ENCODE data around the gene SLC30A2.

SLC30A2 gene

GRCh38 chr1:26015358-26015757, 30.6 kb downstream of the SLC30A2 start:
- Histone ChIP-seq H3K4me1 (ENCODE audit: low read length) (no peaks in the 10 kb centered on the region), H3K27ac (ENCODE audit: low read length) (no peak overlapping the region), H3K79me2 (ENCODE audit: low read length) (no peaks in the 10 kb centered on the region), H3K4me2 (ENCODE audit: low read length) (no peak overlapping the region), H3K9me3 (ENCODE audit: insufficient read depth, low read length) (no peaks in the 10 kb centered on the region), H3K36me3 (replicated peaks; ENCODE audit: low read depth, low read length) (no peaks in the 10 kb centered on the region), H4K20me1 (ENCODE audit: insufficient read depth, low read length) (no peaks in the 10 kb centered on the region), H3K27me3 (ENCODE audit: low read depth, low read length) (no peaks in the 10 kb centered on the region), H2AFZ (ENCODE audit: low read depth, low read length) (no peak overlapping the region), H3K4me3 (ENCODE audit: low read length) (no peak overlapping the region), H3K9ac (ENCODE audit: low read length) (no peak overlapping the region)
- TF ChIP-seq, protein P1, sequence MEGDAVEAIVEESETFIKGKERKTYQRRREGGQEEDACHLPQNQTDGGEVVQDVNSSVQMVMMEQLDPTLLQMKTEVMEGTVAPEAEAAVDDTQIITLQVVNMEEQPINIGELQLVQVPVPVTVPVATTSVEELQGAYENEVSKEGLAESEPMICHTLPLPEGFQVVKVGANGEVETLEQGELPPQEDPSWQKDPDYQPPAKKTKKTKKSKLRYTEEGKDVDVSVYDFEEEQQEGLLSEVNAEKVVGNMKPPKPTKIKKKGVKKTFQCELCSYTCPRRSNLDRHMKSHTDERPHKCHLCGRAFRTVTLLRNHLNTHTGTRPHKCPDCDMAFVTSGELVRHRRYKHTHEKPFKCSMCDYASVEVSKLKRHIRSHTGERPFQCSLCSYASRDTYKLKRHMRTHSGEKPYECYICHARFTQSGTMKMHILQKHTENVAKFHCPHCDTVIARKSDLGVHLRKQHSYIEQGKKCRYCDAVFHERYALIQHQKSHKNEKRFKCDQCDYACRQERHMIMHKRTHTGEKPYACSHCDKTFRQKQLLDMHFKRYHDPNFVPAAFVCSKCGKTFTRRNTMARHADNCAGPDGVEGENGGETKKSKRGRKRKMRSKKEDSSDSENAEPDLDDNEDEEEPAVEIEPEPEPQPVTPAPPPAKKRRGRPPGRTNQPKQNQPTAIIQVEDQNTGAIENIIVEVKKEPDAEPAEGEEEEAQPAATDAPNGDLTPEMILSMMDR (IDR thresholded peaks at IDR 0.05; ENCODE audit: low read depth, low read length): no peak
- TF ChIP-seq EZH2phosphoT487 (IDR thresholded peaks at IDR 0.05; ENCODE audit: low read depth): no peak

DNA sequence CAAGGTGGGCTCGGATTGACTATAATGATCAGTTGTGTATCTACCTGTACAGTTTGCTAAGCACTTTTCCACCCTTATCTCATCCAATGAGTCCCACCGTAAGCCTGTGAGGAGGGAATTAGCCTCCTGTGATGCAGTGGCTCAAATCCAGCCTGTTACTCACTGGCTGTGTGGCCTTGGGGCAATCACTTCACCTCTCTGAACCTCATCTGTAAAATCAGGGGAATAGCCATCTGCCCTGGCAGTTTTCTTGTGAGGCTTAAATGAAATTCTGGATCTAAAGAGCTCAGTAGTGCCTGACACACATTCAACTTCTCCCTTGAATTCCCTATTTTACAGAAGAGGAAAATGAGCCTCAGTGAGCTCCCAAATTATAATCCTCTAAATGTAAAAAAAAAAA, 31.7 kb downstream of the SLC30A2 start:
- H3K4me3 ChIP-seq (ENCODE audit: low read length): no peak overlapping the region
- no peaks in the 10 kb centered on the region for H4K20me1 ChIP-seq (ENCODE audit: insufficient read depth, low read length)
- no peaks in the 10 kb centered on the region for H3K9me3 ChIP-seq (ENCODE audit: insufficient read depth, low read length)
- H3K9ac ChIP-seq (ENCODE audit: low read length): no peak overlapping the region
- no peak overlapping the region for H3K4me2 ChIP-seq (ENCODE audit: low read length)
- H3K4me1 ChIP-seq (ENCODE audit: low read length): no peaks in the 10 kb centered on the region
- H3K79me2 ChIP-seq (ENCODE audit: low read length): no peaks in the 10 kb centered on the region
- no peak overlapping the region for H3K27ac ChIP-seq (ENCODE audit: low read length)
- H3K27me3 ChIP-seq (ENCODE audit: low read depth, low read length): no peaks in the 10 kb centered on the region
- H2AFZ ChIP-seq (ENCODE audit: low read depth, low read length): no peak overlapping the region
- TF ChIP-seq EZH2phosphoT487 (IDR thresholded peaks at IDR 0.05; ENCODE audit: low read depth): no peak
- TF ChIP-seq, protein P1 (IDR thresholded peaks at IDR 0.05; ENCODE audit: low read depth, low read length): no peak
- no peaks in the 10 kb centered on the region for H3K36me3 ChIP-seq (replicated peaks; ENCODE audit: low read depth, low read length)

GRCh38 chr1:26012864-26013263, 33.1 kb downstream of the SLC30A2 start:
- TF ChIP-seq, protein P1 (IDR thresholded peaks at IDR 0.05; ENCODE audit: low read depth, low read length): no peak
- TF ChIP-seq EZH2phosphoT487 (IDR thresholded peaks at IDR 0.05; ENCODE audit: low read depth): no peak
- Histone ChIP-seq H3K36me3 (replicated peaks; ENCODE audit: low read depth, low read length) (no peaks in the 10 kb centered on the region), H3K27ac (ENCODE audit: low read length) (no peak overlapping the region), H3K79me2 (ENCODE audit: low read length) (no peaks in the 10 kb centered on the region), H3K4me2 (ENCODE audit: low read length) (no peak overlapping the region), H3K9me3 (ENCODE audit: insufficient read depth, low read length) (no peaks in the 10 kb centered on the region), H2AFZ (ENCODE audit: low read depth, low read length) (no peak overlapping the region), H3K4me3 (ENCODE audit: low read length) (no peak overlapping the region), H3K9ac (ENCODE audit: low read length) (no peak overlapping the region), H3K27me3 (ENCODE audit: low read depth, low read length) (no peaks in the 10 kb centered on the region), H4K20me1 (ENCODE audit: insufficient read depth, low read length) (no peaks in the 10 kb centered on the region), H3K4me1 (ENCODE audit: low read length) (no peaks in the 10 kb centered on the region)

GRCh38 chr1:26010825-26011224, 35.1 kb downstream of the SLC30A2 start:
- Histone ChIP-seq H3K9ac (ENCODE audit: low read length) (no peak overlapping the region), H3K79me2 (ENCODE audit: low read length) (no peaks in the 10 kb centered on the region), H3K27ac (ENCODE audit: low read length) (no peak overlapping the region), H3K4me1 (ENCODE audit: low read length) (no peaks in the 10 kb centered on the region), H2AFZ (ENCODE audit: low read depth, low read length) (no peak overlapping the region), H3K27me3 (ENCODE audit: low read depth, low read length) (no peaks in the 10 kb centered on the region), H3K9me3 (ENCODE audit: insufficient read depth, low read length) (no peaks in the 10 kb centered on the region), H4K20me1 (ENCODE audit: insufficient read depth, low read length) (no peaks in the 10 kb centered on the region), H3K4me3 (ENCODE audit: low read length) (no peak overlapping the region), H3K36me3 (replicated peaks; ENCODE audit: low read depth, low read length) (no peaks in the 10 kb centered on the region), H3K4me2 (ENCODE audit: low read length) (no peak overlapping the region)
- no peak for TF ChIP-seq EZH2phosphoT487 (IDR thresholded peaks at IDR 0.05; ENCODE audit: low read depth)
- TF ChIP-seq, protein P1 (IDR thresholded peaks at IDR 0.05; ENCODE audit: low read depth, low read length): no peak

Measured in OCI-LY3 (cell line).